ENCODE data around the gene GABRR1.

Gene GABRR1

GRCh38 chr6:89215391-89215790 lies 1.8 kb downstream of the GABRR1 start:
- DNase-seq (ENCODE audit: low read depth) = no peak

GRCh38 chr6:89214197-89214596 lies 3.0 kb downstream of the GABRR1 start:
- DNase-seq (ENCODE audit: low read depth) = no peak

GRCh38 chr6:89212472-89212871 lies 4.7 kb downstream of the GABRR1 start:
- DNase-seq (ENCODE audit: low read depth) = no peak

GRCh38 chr6:89209457-89209856 lies 7.7 kb downstream of the GABRR1 start:
- no peak for DNase-seq (ENCODE audit: low read depth)

- no peak for DNase-seq (ENCODE audit: low read depth)
Measured at GRCh38 chr6:89208551-89208950, 8.6 kb downstream of the GABRR1 start.

- DNase-seq (ENCODE audit: low read depth) = no peak
Measured at GRCh38 chr6:89205819-89206218, 11.3 kb downstream of the GABRR1 start.

GRCh38 chr6:89204096-89204495 lies 13.1 kb downstream of the GABRR1 start:
- no peak for DNase-seq (ENCODE audit: low read depth)

- DNase-seq (ENCODE audit: low read depth) = no peak
Measured at GRCh38 chr6:89200706-89201215, 16.4 kb downstream of the GABRR1 start.

GRCh38 chr6:89199579-89199978 lies 17.6 kb downstream of the GABRR1 start:
- DNase-seq (ENCODE audit: low read depth) = no peak

GRCh38 chr6:89198235-89198634 lies 18.9 kb downstream of the GABRR1 start:
- no peak for DNase-seq (ENCODE audit: low read depth)

GRCh38 chr6:89197141-89197540 lies 20.0 kb downstream of the GABRR1 start:
- no peak for DNase-seq (ENCODE audit: low read depth)

- no peak for DNase-seq (ENCODE audit: low read depth)
Measured at GRCh38 chr6:89194559-89194958, 22.6 kb downstream of the GABRR1 start.

GRCh38 chr6:89190741-89191140 lies 26.4 kb downstream of the GABRR1 start:
- DNase-seq (ENCODE audit: low read depth) = no peak

- DNase-seq (ENCODE audit: low read depth) = no peak
Measured at GRCh38 chr6:89187504-89187903, 29.7 kb downstream of the GABRR1 start.

GRCh38 chr6:89186762-89187161 lies 30.4 kb downstream of the GABRR1 start:
- no peak for DNase-seq (ENCODE audit: low read depth)

- DNase-seq (ENCODE audit: low read depth) = no peak
Measured at GRCh38 chr6:89184344-89184743, 32.8 kb downstream of the GABRR1 start.

- no peak for DNase-seq (ENCODE audit: low read depth)
Measured at GRCh38 chr6:89183294-89183693, 33.9 kb downstream of the GABRR1 start.

GRCh38 chr6:89180971-89181370 lies 36.2 kb downstream of the GABRR1 start:
- DNase-seq (ENCODE audit: low read depth) = no peak

GRCh38 chr6:89180112-89180511 lies 37.0 kb downstream of the GABRR1 start:
- no peak for DNase-seq (ENCODE audit: low read depth)

- no peak for DNase-seq (ENCODE audit: low read depth)
Measured at GRCh38 chr6:89173634-89174033, 43.5 kb downstream of the GABRR1 start.

- no peak for DNase-seq (ENCODE audit: low read depth)
Measured at GRCh38 chr6:89172131-89172530, 45.0 kb downstream of the GABRR1 start.

- no peak for DNase-seq (ENCODE audit: low read depth)
Measured at GRCh38 chr6:89162047-89162371, 55.1 kb downstream of the GABRR1 start.

GRCh38 chr6:89161326-89162046 lies 55.7 kb downstream of the GABRR1 start:
- no peak for DNase-seq (ENCODE audit: low read depth)

- no peak for DNase-seq (ENCODE audit: low read depth)
Measured at GRCh38 chr6:89160331-89161092, 56.6 kb downstream of the GABRR1 start.

Measured in EH (cell line).